Omental fat pad (tissue), 4 donors: ENCODE data around the gene DYNLL2. TPM values are rescaled to one million over a fixed set of nuclear protein-coding genes. Genes with fewer than 3 reads are reported as not detected.
A peak's percentile ranks its signal among the peaks of the same experiment; 100 is the strongest.
"Not testable (repeated sequence)": the region's sequence is repeated elsewhere in the genome, so short reads cannot be mapped to it uniquely, and the experiment has no call there.

ENCODE experiments used
- ATAC-seq: fragments of 150-250 bp; one replicate; pipeline ENCODE4 v1.9.1; 2016; ENCODE audit warnings: mild to moderate bottlenecking, moderate library complexity; ENCODE audit not compliant: low FRiP score
- DNase-seq: peaks from one replicate; pipeline ENCODE4 v3.0.0-alpha.2; 2019; ENCODE audit warnings: low spot score
- total RNA-seq, 4 donors: library from RNA; depleted of rRNA; stranded (reverse); fragments of >200 nt; gene quantifications; one replicate each; pipeline ENCODE4 v1.1.0, GENCODE V29; 2016
- TF ChIP-seq, protein P1 (sequence below), 3 donors: fragments of 450-650 bp; IDR thresholded peaks; one replicate each; pipeline ENCODE4 v1.5.1; 2016 to 2017; ENCODE audit warnings: antibody characterized with exemption in 3 of 3, mild to moderate bottlenecking in 3 of 3, moderate library complexity in 2 of 3

DYNLL2 gene
- total RNA-seq, result 10 to 100 TPM; 15.8 to 22.5 (median 20.7) TPM

- ATAC-seq, result peak; percentile 89
- TF ChIP-seq, protein P1, sequence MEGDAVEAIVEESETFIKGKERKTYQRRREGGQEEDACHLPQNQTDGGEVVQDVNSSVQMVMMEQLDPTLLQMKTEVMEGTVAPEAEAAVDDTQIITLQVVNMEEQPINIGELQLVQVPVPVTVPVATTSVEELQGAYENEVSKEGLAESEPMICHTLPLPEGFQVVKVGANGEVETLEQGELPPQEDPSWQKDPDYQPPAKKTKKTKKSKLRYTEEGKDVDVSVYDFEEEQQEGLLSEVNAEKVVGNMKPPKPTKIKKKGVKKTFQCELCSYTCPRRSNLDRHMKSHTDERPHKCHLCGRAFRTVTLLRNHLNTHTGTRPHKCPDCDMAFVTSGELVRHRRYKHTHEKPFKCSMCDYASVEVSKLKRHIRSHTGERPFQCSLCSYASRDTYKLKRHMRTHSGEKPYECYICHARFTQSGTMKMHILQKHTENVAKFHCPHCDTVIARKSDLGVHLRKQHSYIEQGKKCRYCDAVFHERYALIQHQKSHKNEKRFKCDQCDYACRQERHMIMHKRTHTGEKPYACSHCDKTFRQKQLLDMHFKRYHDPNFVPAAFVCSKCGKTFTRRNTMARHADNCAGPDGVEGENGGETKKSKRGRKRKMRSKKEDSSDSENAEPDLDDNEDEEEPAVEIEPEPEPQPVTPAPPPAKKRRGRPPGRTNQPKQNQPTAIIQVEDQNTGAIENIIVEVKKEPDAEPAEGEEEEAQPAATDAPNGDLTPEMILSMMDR (IDR thresholded peaks at IDR 0.05), result no peak
- peak; percentile 76 for DNase-seq
These were observed at the start of gene DYNLL2 for GRCh38 chr17:58082870-58083490. Gene DYNLL2 (plus strand): TSS chr17:58083419. CDS start chr17:58087091, 3,672 bp downstream.

GRCh38 chr17:58039975-58040374 is 43.2 kb upstream of the DYNLL2 start:
- DNase-seq, result no peak
- TF ChIP-seq, protein P1 (IDR thresholded peaks at IDR 0.05), result no peak
- no peak for ATAC-seq

DNA sequence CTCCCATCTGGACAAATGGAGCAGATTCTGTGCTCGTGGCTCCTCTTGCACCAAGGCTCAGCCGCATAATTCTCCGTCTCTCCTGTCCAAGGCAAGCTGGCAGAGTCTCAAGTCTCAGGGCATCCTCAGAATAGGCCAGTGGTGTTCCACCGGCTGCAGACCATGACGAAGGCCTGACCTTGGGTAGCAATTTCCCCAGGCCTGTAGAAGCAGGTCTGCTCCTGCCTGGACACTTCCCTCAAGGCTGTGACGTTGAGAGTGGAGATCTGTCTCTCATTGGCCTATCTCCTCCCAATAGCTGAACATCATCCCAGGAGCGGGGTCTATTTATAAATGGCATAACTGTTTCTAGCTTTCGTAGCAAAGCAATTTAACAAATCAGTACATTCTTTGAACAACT is 42.8 kb upstream of the DYNLL2 start:
- DNase-seq, result no peak
- no peak for ATAC-seq
- TF ChIP-seq, protein P1 (IDR thresholded peaks at IDR 0.05), result no peak

DNA sequence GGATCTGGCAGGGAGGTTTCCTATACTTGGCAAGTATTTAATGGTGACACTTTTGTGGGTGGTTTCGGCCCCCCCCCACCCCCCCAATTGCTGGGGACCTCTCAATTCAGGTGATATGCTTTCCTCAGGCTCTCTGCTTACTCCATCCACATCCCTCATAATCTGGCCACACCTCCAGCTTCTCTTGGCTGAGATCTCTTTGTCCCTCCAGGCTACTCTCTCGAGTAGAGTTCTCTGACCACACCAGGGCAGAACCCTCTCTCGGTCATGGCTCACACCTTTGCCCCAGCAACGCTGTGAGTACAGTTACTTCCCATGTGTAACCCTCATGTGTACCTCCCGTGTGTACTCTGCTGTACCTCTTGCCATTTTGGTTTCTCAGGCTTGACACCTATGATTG is 42.1 kb upstream of the DYNLL2 start:
- no peak for ATAC-seq
- TF ChIP-seq, protein P1 (IDR thresholded peaks at IDR 0.05), result no peak
- no peak for DNase-seq

DNA sequence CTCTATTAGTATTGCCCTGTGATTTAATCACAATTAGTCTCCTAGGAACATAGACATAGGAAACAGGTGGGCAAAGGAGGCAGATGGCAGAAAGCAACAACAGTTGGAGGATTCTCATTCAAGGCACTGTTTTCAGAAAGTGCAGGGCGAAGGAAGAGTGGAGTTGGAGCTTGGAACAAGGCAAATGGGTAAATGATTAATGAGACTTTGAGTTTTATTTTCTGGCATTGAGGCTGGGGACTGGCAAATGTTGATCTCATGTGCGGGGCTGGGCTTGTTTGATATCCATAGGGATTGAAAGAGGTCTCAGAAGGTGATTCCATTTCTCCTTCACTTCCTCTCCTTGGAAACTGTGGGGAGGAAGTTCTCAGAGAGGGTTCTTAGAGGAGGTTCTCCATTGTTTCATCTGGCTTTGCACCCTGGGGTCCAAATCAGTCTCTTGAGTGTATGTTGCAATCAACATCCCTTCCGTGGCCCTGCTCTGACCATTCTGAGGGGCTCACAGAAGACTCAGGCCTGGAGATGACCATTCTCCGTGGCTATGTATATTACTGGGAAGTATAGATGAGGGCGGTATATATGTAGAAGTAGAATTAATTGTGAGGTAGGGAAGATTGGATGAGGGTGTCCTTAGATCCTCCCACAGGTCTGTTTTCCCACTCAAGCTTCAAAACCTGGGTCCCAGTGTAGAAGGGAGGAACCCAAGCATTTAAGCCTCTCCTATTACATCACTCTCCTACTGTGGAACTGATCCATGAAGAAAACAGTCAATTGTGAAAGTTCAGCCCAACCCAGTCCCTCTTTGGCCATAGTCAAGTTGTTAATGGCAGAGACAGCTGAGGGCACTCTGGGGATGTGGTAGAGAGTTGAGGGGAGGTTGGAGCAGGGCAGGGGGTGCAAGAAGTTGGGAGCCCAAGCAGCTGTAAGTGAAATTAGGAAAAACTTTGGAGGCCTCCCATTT is 39.7 kb upstream of the DYNLL2 start:
- DNase-seq (no peak), ATAC-seq (no peak)
- TF ChIP-seq, protein P1 (IDR thresholded peaks at IDR 0.05), result no peak

DNA sequence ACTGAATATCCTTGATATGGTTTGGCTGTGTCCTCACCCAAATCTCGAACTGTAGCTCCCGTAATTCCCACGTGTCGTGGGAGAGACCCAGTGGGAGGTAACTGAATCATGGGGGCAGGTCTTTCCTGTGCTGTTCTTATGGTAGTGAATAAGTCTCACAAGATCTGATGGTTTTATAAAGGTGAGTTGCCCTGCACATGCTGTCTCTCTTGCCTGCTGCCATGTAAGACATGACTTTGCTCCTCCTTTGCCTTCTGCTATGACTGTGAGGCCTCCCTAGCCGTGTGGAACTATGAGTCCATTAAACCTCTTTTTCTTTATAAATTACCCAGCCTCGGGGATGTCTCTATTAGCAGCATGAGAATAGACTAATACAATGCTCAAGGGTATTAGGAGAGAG is 39.0 kb upstream of the DYNLL2 start:
- not testable (repeated sequence) for ATAC-seq, DNase-seq

DNA sequence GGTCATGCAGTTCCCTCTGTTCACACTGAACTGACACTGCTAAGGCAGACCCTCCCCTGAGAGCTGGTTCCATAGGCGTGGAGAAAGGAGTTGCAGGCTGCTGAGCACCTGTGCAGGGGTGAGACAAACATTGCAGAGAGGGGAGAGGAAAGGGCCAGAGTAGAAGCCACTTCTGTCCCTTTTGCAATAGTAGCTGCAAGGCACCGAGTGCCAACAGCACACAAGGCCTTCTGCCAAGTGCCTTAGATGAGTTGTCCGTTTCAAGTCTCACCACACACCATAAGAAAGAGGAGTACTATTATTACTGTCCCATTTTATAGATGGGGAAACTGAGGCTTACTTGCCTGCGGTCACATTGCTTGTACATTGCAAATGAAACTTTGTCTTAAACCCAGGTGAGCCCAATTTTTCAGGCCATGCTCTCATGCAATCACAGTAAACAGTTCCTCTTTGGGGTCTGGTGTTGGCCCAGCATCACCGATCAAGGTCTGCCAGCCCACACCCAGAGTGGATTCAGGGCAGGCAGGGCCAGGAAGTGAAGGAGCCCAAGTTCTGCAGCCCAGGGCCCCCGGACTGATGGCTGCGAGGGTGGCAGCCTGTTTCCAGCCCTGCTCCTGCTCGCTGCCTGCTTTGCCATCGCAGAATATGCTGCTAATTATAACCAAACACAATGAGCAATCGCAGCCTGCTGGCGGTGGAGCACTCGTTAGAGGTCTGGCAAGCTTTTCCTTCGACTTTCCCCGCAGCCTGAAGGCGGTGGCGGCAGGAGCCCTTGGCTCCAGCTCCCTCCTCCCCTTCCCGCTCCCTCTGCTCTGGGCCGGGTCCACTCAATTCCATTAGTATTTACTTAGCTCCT is 36.8 kb upstream of the DYNLL2 start:
- TF ChIP-seq, protein P1 (IDR thresholded peaks at IDR 0.05), result no peak
- ATAC-seq (no peak), DNase-seq (no peak)
